ENCODE results near the gene ADRM1. TPM values are rescaled to one million over a fixed set of nuclear protein-coding genes. Genes with fewer than 3 reads are reported as not detected.

ADRM1 gene
- total and polyA plus RNA-seq, 10 donors = 60.5 to 112 (median 79.2) TPM

GRCh38 chr20:62334881-62335280 is 32.1 kb downstream of the ADRM1 start:
- intact Hi-C loops (cut with DNase I; ENCODE audit: low total_unique reads) = no loop called here

GRCh38 chr20:62335532-62335931 is 32.7 kb downstream of the ADRM1 start:
- H3K36me3 ChIP-seq = peaks cover 0 to 80% (median 33%) of the 10 kb centered on the region in 6 donors
- WGBS, 5 donors = 86 to 96% (median 91%) methylated on average over 6 of the region's 6 CpGs
- no peak overlapping the region for H3K4me3 ChIP-seq

More at GRCh38 chr20:62334881-62335280, 32.1 kb downstream of the ADRM1 start:
- Histone ChIP-seq H3K4me3 (no peak overlapping the region), H3K9me3 (no peaks in the 10 kb centered on the region), H3K36me3 (peaks cover 0 to 83% (median 38%) of the 10 kb centered on the region in 6 donors), H3K4me1 (peaks cover 6 to 44% (median 35%) of the 10 kb centered on the region in 6 donors), H3K27me3 (replicated peaks in 1 of 7) (no peaks in the 10 kb centered on the region), H3K27ac (peak overlapping the region in 1 of 8 donors; percentile 24)
- TF ChIP-seq CTCF (IDR thresholded peaks at IDR 0.05 in 8 of 11, conservative IDR thresholded peaks at IDR 0.05 in 3 of 11) (no peak), POLR2AphosphoS5 (IDR thresholded peaks at IDR 0.05) (no peak), POLR2A (IDR thresholded peaks at IDR 0.05) (no peak)
- DNase-seq = no peak
- WGBS, 5 donors = 87 to 98% (median 94%) methylated on average over 6 to 13 of the region's 13 CpGs

GRCh38 chr20:62336329-62336728 is 33.5 kb downstream of the ADRM1 start:
- peaks cover 0 to 80% (median 28%) of the 10 kb centered on the region in 6 donors for H3K36me3 ChIP-seq
- no peak overlapping the region for H3K4me3 ChIP-seq
- H3K27me3 ChIP-seq (replicated peaks in 1 of 7) = no peaks in the 10 kb centered on the region
- peak overlapping the region in 4 of 8 donors; percentile 79 to 82 (median 80) for H3K27ac ChIP-seq
- H3K4me1 ChIP-seq = peaks cover 6 to 53% (median 39%) of the 10 kb centered on the region in 6 donors
- 67 to 85% (median 83%) methylated on average over 4 to 11 of the region's 11 CpGs for WGBS, 5 donors
- intact Hi-C loops (cut with DNase I; ENCODE audit: low total_unique reads) = no loop called here
- TF ChIP-seq POLR2A (IDR thresholded peaks at IDR 0.05) (no peak), POLR2AphosphoS5 (IDR thresholded peaks at IDR 0.05) (no peak), CTCF (IDR thresholded peaks at IDR 0.05 in 8 of 11, conservative IDR thresholded peaks at IDR 0.05 in 3 of 11) (no peak)
- no peak for DNase-seq
- H3K9me3 ChIP-seq = peaks cover 0 to 4% (median 0%) of the 10 kb centered on the region in 8 donors

More at GRCh38 chr20:62335532-62335931, 32.7 kb downstream of the ADRM1 start:
- intact Hi-C loops (cut with DNase I; ENCODE audit: low total_unique reads) = no loop called here
- no peaks in the 10 kb centered on the region for H3K27me3 ChIP-seq (replicated peaks in 1 of 7)
- H3K27ac ChIP-seq = peak overlapping the region in 1 of 8 donors; percentile 82
- no peaks in the 10 kb centered on the region for H3K9me3 ChIP-seq
- TF ChIP-seq POLR2A (IDR thresholded peaks at IDR 0.05) (no peak), POLR2AphosphoS5 (IDR thresholded peaks at IDR 0.05) (no peak), CTCF (IDR thresholded peaks at IDR 0.05 in 8 of 11, conservative IDR thresholded peaks at IDR 0.05 in 3 of 11) (no peak)
- peaks cover 6 to 51% (median 39%) of the 10 kb centered on the region in 6 donors for H3K4me1 ChIP-seq
- no peak for DNase-seq

GRCh38 chr20:62336775-62337557 is 34.2 kb downstream of the ADRM1 start:
- H3K4me1 ChIP-seq = peaks cover 6 to 53% (median 39%) of the 10 kb centered on the region in 6 donors
- DNase-seq = peak; percentile 90
- peak overlapping the region in 5 of 8 donors; percentile 75 to 82 (median 79) for H3K27ac ChIP-seq
- peaks cover 0 to 80% (median 24%) of the 10 kb centered on the region in 6 donors for H3K36me3 ChIP-seq
- 83 to 93% (median 87%) methylated on average over 48 to 53 of the region's 53 CpGs for WGBS, 5 donors
- no peaks in the 10 kb centered on the region for H3K27me3 ChIP-seq (replicated peaks in 1 of 7)
- peak overlapping the region in 1 of 8 donors; percentile 32 for H3K4me3 ChIP-seq
- TF ChIP-seq CTCF (IDR thresholded peaks at IDR 0.05 in 8 of 11, conservative IDR thresholded peaks at IDR 0.05 in 3 of 11) (no peak), POLR2AphosphoS5 (IDR thresholded peaks at IDR 0.05) (no peak), POLR2A (IDR thresholded peaks at IDR 0.05) (no peak)
- peaks cover 0 to 5% (median 0%) of the 10 kb centered on the region in 8 donors for H3K9me3 ChIP-seq
- intact Hi-C loops (cut with DNase I; ENCODE audit: low total_unique reads) = no loop called here

Measured in spleen (tissue), 11 donors.